Measurements from ENCODE around the gene ARPC5.

- TF ChIP-seq POLR2A (IDR thresholded peaks at IDR 0.05; ENCODE audit: low read length) = no peak
- TF ChIP-seq GATA1 (IDR thresholded peaks at IDR 0.05; ENCODE audit: low read depth, low read length) = no peak
These were observed 51.4 kb downstream of the ARPC5 start for GRCh38 chr1:183584147-183584546.

Data from erythroblast (primary cell).